ENCODE results near the gene CCDC149.

Gene CCDC149

GRCh38 chr4:24937917-24938281 is 25.1 kb upstream of the CCDC149 start:
- Histone ChIP-seq H3K4me1 (ENCODE audit: control insufficient read depth, low read depth, low read length) (no peaks in the 10 kb centered on the region), H2BK5ac (ENCODE audit: low read length) (no peak overlapping the region), H3K79me2 (ENCODE audit: control insufficient read depth, insufficient read depth, low read length) (no peaks in the 10 kb centered on the region), H3K4ac (ENCODE audit: low read depth, low read length) (no peak overlapping the region), H3K23ac (ENCODE audit: low read length) (no peak overlapping the region), H3K27me3 (ENCODE audit: insufficient read depth, low read length, poor library complexity) (no peaks in the 10 kb centered on the region), H3K4me2 (ENCODE audit: low read length) (no peak overlapping the region), H3K56ac (ENCODE audit: low read length) (no peak overlapping the region), H3K79me1 (ENCODE audit: low read length) (no peaks in the 10 kb centered on the region), H3K36me3 (ENCODE audit: control insufficient read depth, insufficient read depth, low read length) (no peaks in the 10 kb centered on the region), H3K9ac (ENCODE audit: low read length) (no peak overlapping the region), H4K5ac (ENCODE audit: low read length) (no peak overlapping the region), H3K4me3 (ENCODE audit: low read length) (no peak overlapping the region), H2BK120ac (ENCODE audit: low read depth, low read length) (no peak overlapping the region), H2BK15ac (replicated peaks; ENCODE audit: low read depth) (no peak overlapping the region), H3K27ac (ENCODE audit: low read depth, low read length) (no peak overlapping the region), H3K18ac (ENCODE audit: low read length) (no peak overlapping the region), H2AK5ac (ENCODE audit: low read length) (no peak overlapping the region), H4K8ac (ENCODE audit: low read depth, low read length) (no peak overlapping the region)
- DNase-seq = no peak
- no CpG with 5 or more reads among the region's 1 CpG for WGBS (ENCODE audit: extremely low coverage, insufficient coverage, low lambda C conversion rate)

- H2BK5ac ChIP-seq (ENCODE audit: low read length) = no peak overlapping the region
- H3K4me2 ChIP-seq (ENCODE audit: low read length) = no peak overlapping the region
- no peak overlapping the region for H2BK15ac ChIP-seq (replicated peaks; ENCODE audit: low read depth)
- no peaks in the 10 kb centered on the region for H3K79me2 ChIP-seq (ENCODE audit: control insufficient read depth, insufficient read depth, low read length)
- no peak overlapping the region for H3K18ac ChIP-seq (ENCODE audit: low read length)
- H3K36me3 ChIP-seq (ENCODE audit: control insufficient read depth, insufficient read depth, low read length) = no peaks in the 10 kb centered on the region
- H4K5ac ChIP-seq (ENCODE audit: low read length) = no peak overlapping the region
- no peak for DNase-seq
- no peak overlapping the region for H2BK120ac ChIP-seq (ENCODE audit: low read depth, low read length)
- no peak overlapping the region for H3K4me3 ChIP-seq (ENCODE audit: low read length)
- H3K79me1 ChIP-seq (ENCODE audit: low read length) = no peaks in the 10 kb centered on the region
- H3K4me1 ChIP-seq (ENCODE audit: control insufficient read depth, low read depth, low read length) = no peaks in the 10 kb centered on the region
- no peak overlapping the region for H3K23ac ChIP-seq (ENCODE audit: low read length)
- H4K8ac ChIP-seq (ENCODE audit: low read depth, low read length) = no peak overlapping the region
- H3K9ac ChIP-seq (ENCODE audit: low read length) = no peak overlapping the region
- no peak overlapping the region for H3K56ac ChIP-seq (ENCODE audit: low read length)
- no peak overlapping the region for H3K4ac ChIP-seq (ENCODE audit: low read depth, low read length)
- no peak overlapping the region for H3K27ac ChIP-seq (ENCODE audit: low read depth, low read length)
- WGBS (ENCODE audit: extremely low coverage, insufficient coverage, low lambda C conversion rate) = no CpG with 5 or more reads among the region's 5 CpGs
- H2AK5ac ChIP-seq (ENCODE audit: low read length) = no peak overlapping the region
- no peaks in the 10 kb centered on the region for H3K27me3 ChIP-seq (ENCODE audit: insufficient read depth, low read length, poor library complexity)
Observed at GRCh38 chr4:24937176-24937916, 24.5 kb upstream of the CCDC149 start.

- WGBS (ENCODE audit: extremely low coverage, insufficient coverage, low lambda C conversion rate) = no CpG with 5 or more reads among the region's 2 CpGs
Observed at GRCh38 chr4:24935856-24936255, 23.0 kb upstream of the CCDC149 start.

GRCh38 chr4:24934311-24934710 is 21.5 kb upstream of the CCDC149 start:
- DNase-seq = no peak
- Histone ChIP-seq H2BK5ac (ENCODE audit: low read length) (no peak overlapping the region), H3K79me1 (ENCODE audit: low read length) (no peaks in the 10 kb centered on the region), H4K8ac (ENCODE audit: low read depth, low read length) (no peak overlapping the region), H3K4me2 (ENCODE audit: low read length) (no peak overlapping the region), H3K4me3 (ENCODE audit: low read length) (no peak overlapping the region), H4K5ac (ENCODE audit: low read length) (no peak overlapping the region), H3K79me2 (ENCODE audit: control insufficient read depth, insufficient read depth, low read length) (no peaks in the 10 kb centered on the region), H3K4me1 (ENCODE audit: control insufficient read depth, low read depth, low read length) (no peaks in the 10 kb centered on the region), H3K23ac (ENCODE audit: low read length) (no peak overlapping the region), H3K4ac (ENCODE audit: low read depth, low read length) (no peak overlapping the region), H2AK5ac (ENCODE audit: low read length) (no peak overlapping the region), H2BK15ac (replicated peaks; ENCODE audit: low read depth) (no peak overlapping the region), H2BK120ac (ENCODE audit: low read depth, low read length) (no peak overlapping the region), H3K18ac (ENCODE audit: low read length) (no peak overlapping the region), H3K27me3 (ENCODE audit: insufficient read depth, low read length, poor library complexity) (no peaks in the 10 kb centered on the region), H3K27ac (ENCODE audit: low read depth, low read length) (no peak overlapping the region), H3K36me3 (ENCODE audit: control insufficient read depth, insufficient read depth, low read length) (no peaks in the 10 kb centered on the region), H3K56ac (ENCODE audit: low read length) (no peak overlapping the region), H3K9ac (ENCODE audit: low read length) (no peak overlapping the region)

More at GRCh38 chr4:24935856-24936255, 23.0 kb upstream of the CCDC149 start:
- Histone ChIP-seq H3K4me3 (ENCODE audit: low read length) (no peak overlapping the region), H3K36me3 (ENCODE audit: control insufficient read depth, insufficient read depth, low read length) (no peaks in the 10 kb centered on the region), H3K4me2 (ENCODE audit: low read length) (no peak overlapping the region), H3K4me1 (ENCODE audit: control insufficient read depth, low read depth, low read length) (no peaks in the 10 kb centered on the region), H3K79me2 (ENCODE audit: control insufficient read depth, insufficient read depth, low read length) (no peaks in the 10 kb centered on the region), H2BK5ac (ENCODE audit: low read length) (no peak overlapping the region), H3K23ac (ENCODE audit: low read length) (no peak overlapping the region), H3K27ac (ENCODE audit: low read depth, low read length) (no peak overlapping the region), H3K56ac (ENCODE audit: low read length) (no peak overlapping the region), H3K4ac (ENCODE audit: low read depth, low read length) (no peak overlapping the region), H3K18ac (ENCODE audit: low read length) (no peak overlapping the region), H4K8ac (ENCODE audit: low read depth, low read length) (no peak overlapping the region), H2BK15ac (replicated peaks; ENCODE audit: low read depth) (no peak overlapping the region), H3K27me3 (ENCODE audit: insufficient read depth, low read length, poor library complexity) (no peaks in the 10 kb centered on the region), H3K9ac (ENCODE audit: low read length) (no peak overlapping the region), H3K79me1 (ENCODE audit: low read length) (no peaks in the 10 kb centered on the region), H2BK120ac (ENCODE audit: low read depth, low read length) (no peak overlapping the region), H2AK5ac (ENCODE audit: low read length) (no peak overlapping the region), H4K5ac (ENCODE audit: low read length) (no peak overlapping the region)
- no peak for DNase-seq

- Histone ChIP-seq H3K79me1 (ENCODE audit: low read length) (no peaks in the 10 kb centered on the region), H3K79me2 (ENCODE audit: control insufficient read depth, insufficient read depth, low read length) (no peaks in the 10 kb centered on the region), H3K4me2 (ENCODE audit: low read length) (no peak overlapping the region), H3K27me3 (ENCODE audit: insufficient read depth, low read length, poor library complexity) (no peaks in the 10 kb centered on the region), H3K27ac (ENCODE audit: low read depth, low read length) (no peak overlapping the region), H3K4me3 (ENCODE audit: low read length) (no peak overlapping the region), H4K5ac (ENCODE audit: low read length) (no peak overlapping the region), H4K8ac (ENCODE audit: low read depth, low read length) (no peak overlapping the region), H2BK5ac (ENCODE audit: low read length) (no peak overlapping the region), H3K9ac (ENCODE audit: low read length) (no peak overlapping the region), H2BK120ac (ENCODE audit: low read depth, low read length) (no peak overlapping the region), H3K4me1 (ENCODE audit: control insufficient read depth, low read depth, low read length) (no peaks in the 10 kb centered on the region), H3K36me3 (ENCODE audit: control insufficient read depth, insufficient read depth, low read length) (no peaks in the 10 kb centered on the region), H3K4ac (ENCODE audit: low read depth, low read length) (no peak overlapping the region), H2AK5ac (ENCODE audit: low read length) (no peak overlapping the region), H3K56ac (ENCODE audit: low read length) (no peak overlapping the region), H3K23ac (ENCODE audit: low read length) (no peak overlapping the region), H2BK15ac (replicated peaks; ENCODE audit: low read depth) (no peak overlapping the region), H3K18ac (ENCODE audit: low read length) (no peak overlapping the region)
- WGBS (ENCODE audit: extremely low coverage, insufficient coverage, low lambda C conversion rate) = no CpG with 5 or more reads among the region's 1 CpG
- DNase-seq = no peak
Observed at GRCh38 chr4:24933684-24934275, 20.9 kb upstream of the CCDC149 start.
